ENCODE measurements around the gene ENGASE.
"Not testable (repeated sequence)": the region's sequence is repeated elsewhere in the genome, so short reads cannot be mapped to it uniquely, and the experiment has no call there.

The ENGASE gene, protein sequence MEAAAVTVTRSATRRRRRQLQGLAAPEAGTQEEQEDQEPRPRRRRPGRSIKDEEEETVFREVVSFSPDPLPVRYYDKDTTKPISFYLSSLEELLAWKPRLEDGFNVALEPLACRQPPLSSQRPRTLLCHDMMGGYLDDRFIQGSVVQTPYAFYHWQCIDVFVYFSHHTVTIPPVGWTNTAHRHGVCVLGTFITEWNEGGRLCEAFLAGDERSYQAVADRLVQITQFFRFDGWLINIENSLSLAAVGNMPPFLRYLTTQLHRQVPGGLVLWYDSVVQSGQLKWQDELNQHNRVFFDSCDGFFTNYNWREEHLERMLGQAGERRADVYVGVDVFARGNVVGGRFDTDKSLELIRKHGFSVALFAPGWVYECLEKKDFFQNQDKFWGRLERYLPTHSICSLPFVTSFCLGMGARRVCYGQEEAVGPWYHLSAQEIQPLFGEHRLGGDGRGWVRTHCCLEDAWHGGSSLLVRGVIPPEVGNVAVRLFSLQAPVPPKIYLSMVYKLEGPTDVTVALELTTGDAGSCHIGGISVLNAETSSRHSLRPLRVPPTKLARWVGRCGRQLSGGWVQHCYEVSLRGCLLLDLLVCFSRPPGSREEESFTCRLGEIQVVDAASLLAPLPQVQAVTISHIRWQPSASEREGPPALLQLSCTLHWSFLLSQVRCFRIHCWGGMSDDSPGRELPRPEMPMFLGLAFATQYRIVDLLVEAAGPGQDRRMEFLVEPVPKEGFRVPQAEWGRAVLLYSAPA

DNA sequence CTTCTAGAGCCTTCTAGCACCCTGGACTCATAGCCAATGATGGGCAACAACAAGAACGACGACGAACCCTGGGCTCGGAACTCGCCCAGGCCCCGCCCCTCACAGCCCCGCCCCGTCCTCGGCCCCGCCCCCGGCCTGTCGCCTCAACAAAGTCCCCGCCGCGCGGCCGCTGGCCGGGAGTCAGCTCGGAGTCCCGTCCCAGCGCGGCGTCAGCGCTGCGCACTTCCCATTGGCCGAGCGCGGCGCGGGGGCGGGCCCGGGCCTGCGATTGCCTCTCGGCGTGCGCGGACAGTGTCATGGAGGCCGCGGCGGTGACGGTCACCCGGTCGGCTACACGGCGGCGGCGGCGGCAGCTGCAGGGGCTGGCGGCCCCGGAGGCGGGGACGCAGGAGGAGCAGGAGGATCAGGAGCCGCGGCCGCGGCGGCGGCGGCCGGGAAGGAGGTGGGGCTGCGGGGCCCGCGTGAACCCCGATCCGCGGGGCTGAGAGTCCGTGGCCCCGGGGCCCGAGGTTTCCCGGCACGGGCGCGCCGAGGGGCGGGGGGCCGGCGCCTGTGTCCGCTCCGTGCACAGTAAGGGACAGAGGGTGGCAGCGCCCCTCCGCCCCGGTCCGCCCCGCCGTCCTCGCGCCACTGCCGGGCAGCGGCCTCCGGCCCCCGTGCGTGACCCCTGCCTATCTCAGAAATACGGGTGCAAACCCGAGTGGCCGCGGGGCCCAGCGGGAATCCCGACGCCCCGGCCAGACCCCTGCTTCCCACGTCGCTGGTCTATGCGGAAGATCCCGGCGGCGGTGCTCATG, at the start of gene ENGASE:
Gene ENGASE, plus strand, starts transcription at position 176 of the 797 bp plus-strand sequence. Its CDS starts 121 bp downstream, at position 297.
- DNase-seq, result peak; percentile 97

DNA sequence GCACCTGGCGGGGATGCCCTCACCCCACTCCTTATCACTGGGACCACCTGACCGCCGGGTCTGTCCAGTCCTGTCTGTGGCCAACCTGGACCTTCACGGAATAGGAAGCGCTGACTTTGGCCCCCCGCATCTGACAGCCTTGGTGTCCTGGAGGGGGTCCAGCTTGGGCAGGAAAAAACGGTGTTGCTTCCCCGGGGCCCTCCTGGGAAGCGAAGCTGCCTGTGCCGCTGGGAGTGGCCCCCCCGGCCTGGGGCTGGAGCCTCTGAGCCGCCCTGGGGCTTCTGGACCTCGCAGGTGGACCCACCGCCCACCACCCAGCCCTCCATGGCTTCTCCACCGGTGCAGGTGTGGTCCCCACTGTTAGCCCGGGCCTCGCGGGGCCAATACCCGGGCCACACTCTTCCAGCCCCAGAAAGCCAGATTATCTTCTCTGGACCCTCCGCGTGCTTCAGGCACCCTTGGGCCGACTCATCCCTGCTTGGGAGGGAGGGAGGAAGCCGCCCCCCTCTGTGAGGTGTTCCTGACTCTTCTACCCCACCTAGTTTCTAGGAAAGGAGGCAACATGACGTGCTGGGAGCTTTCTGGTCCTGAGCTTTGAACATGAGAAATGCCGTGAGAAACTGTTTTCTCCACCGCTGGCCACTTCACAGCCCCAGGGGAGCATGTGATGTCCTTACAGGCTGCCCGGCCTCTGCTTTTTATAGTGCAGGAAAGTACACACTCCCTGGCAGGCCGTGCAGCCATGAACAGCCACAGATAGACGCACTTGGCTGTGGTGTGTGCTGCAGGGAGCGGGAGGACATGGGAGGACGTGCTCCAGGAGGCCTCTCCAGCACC, 49.5 kb upstream of the ENGASE start:
- no peak for DNase-seq

DNA sequence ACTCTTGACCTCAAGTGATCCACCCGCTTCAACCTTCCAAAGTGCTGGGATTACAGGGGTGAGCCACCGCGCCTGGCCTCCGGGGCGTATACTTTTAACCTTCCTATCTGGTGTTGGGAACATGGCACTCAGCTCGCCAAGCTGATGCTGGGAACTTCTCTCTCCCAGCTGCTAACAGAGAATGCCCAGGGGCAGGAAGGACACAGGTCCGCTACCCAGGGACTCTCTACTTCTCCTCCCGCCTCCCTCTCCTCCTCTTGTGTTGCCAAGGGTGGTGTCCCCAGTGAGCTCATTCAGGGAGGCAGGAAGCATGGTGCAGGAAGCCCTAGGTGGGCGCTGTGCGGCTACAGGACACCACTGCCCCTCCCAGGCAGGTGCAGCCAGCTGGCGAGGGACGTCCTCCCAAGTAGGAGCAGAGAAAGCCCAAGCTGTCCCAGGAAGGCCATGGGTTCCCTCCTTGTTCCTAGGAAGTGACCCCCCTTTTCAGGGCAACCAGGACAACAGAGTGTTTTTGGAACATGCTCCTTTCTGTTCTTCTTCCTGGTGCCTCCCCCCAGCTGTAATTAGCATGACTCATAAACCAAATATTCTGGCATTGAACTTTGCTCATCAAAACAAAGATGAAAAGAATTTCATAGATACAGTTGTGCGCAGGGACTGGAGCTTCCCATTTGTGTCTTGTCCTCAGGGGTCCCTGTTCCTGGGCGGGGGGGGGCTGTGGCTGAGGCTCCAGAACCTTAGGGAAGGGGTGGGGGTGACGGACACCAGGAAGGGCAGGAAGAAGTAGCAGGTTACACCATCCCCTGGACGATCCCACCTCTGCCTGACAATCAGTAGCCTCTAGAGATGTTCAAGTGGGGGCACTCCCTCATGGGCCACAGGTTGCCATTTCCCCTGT, 48.0 kb upstream of the ENGASE start:
- DNase-seq, result no peak

DNA sequence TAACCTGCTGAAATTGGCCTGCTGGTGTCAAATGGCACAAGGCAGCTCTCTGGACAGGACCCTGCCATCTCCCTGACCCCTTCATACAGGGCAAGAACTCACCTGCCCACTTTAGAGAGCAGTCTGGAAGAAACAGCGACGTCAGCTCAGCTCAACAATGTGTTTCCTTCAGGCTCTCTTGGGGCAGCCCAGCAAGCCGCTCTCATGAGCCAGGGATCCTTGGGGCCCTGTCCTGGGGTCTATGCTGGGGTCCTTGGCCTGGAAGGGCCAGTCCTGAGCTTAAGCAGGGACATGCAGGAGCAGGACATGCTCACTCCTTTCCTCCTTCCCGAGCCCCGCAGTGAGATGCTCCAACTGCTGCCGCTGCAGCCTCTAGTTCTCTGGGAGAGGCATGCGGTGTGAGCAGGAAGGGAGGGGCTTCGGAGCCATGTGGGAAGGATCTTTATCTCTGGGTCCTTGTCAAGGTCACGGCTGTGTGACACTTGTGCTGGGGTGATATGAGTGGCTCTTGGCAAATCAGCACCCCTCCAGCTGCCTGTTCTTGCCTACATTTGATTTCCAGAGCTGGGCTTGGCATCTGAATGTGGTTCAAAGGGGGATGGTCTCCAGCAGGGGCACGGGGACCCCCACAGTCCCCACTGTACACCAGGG, 47.2 kb upstream of the ENGASE start:
- no peak for DNase-seq

DNA sequence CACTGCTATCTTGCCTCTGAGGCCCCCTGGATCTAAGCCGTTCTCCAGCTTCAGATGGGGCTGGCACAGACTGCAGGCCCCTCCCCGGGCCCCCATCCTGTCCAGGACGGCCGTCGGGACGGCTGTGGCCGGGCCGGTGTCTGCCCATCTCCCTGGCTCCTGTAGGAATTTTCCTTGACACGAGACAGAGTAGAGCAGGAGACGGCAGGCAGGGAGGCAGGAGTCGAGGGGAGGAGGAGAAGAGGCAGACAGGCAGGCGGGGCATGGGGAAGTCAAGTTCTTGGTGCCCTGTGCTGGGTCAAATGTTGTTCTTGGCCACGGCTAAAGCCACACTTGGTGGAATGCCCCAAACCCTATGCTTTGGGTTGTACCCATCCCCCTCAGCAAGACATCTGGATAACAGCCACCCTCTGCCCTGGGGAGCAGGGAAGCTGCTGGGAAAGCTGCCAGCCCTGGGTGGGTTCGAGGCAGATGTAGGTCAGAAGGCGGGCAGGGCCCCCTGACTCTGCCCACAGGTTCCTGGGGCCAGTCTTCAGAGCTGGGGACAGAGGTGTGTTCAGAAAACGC, 46.6 kb upstream of the ENGASE start:
- DNase-seq, result no peak

DNA sequence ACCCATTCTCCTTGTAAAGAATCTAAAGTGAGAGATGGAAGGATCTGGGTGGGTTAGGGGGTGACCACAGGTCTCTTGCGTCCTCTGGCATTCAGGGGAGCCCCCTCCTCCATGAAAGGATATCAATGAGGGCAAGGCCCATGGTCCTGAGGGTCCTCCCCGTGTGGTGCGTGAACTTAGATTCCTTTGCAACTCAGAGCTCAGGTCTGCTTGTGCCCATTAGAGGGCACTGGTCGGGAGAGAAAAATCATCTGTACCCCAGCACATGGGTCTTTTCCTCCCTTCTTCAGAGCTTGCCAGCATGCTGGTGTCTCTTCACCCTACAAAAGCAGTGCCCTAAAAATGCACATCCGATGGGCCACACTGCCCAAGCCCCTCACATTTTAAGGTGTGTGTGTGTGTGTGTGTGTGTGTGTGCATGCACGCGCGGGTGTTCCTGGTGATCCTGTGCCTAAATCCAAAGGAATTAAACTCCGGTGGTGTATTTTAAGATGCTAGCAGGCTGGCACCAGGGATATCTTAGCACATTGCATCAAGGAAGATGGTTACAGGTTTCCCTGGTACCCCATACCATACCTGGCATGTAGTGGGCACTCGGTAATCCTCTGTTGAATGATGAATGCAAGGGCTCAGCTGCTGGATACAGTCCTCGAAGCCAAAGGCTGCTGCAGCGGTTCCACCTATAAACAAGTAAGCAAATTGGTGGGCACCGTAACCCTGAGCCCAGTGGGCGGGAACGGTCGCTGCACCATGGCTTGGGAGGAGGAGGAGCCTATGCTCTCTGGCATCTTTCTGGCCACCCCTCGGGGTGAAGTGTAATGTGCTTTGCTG, 45.9 kb upstream of the ENGASE start:
- no peak for DNase-seq

DNA sequence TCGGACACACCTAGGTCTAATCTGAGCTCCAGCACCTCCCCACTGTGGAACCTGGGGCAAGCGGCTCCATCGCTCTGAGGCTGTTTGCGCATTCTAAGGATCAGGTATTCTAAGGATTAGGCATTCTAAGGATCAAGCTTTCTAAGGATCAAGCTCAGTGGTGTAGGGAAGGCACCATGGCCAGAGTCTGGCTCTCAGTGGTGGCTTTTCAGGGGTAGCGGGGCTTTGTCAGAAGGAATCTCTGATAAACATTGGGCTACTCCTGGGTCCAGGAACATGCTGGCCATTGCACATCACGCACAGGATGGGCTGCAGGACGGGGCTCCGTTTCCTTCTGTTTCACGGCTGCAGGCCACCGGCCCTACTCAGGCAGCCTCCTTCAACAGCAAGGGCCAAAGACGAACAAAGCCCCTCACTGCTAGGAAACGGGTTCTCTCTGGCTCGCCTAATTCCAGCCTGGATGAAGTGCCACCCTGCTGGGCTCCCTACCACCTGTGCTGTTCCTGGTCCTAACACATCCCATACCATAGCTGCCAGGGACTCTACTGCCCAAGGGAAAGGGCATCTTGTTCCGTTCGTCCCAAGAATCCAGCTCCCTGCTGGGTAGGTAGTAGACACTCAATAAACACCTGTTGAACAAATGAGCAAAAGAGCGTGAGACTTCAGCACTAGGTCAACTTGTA, 45.2 kb upstream of the ENGASE start:
- no peak for DNase-seq

DNA sequence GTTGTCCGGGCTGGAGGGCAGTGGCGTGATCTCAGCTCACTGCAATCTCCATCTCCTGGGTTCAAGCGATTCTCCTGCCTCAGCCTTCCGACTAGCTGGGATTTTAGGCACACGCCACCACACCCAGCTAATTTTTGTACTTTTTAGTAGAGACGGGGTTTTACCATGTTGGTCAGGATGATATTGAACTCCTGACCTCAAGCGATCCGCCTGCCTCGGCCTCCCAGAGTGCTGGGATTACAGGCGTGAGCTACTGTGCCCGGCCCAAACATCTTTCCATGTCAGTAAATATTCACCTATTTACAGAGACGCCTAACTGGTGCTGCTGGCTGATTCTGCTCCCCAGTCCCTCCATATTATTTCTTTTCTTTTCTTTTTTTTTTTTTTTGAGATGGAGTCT, 44.0 kb upstream of the ENGASE start:
- not testable (repeated sequence) for DNase-seq

DNA sequence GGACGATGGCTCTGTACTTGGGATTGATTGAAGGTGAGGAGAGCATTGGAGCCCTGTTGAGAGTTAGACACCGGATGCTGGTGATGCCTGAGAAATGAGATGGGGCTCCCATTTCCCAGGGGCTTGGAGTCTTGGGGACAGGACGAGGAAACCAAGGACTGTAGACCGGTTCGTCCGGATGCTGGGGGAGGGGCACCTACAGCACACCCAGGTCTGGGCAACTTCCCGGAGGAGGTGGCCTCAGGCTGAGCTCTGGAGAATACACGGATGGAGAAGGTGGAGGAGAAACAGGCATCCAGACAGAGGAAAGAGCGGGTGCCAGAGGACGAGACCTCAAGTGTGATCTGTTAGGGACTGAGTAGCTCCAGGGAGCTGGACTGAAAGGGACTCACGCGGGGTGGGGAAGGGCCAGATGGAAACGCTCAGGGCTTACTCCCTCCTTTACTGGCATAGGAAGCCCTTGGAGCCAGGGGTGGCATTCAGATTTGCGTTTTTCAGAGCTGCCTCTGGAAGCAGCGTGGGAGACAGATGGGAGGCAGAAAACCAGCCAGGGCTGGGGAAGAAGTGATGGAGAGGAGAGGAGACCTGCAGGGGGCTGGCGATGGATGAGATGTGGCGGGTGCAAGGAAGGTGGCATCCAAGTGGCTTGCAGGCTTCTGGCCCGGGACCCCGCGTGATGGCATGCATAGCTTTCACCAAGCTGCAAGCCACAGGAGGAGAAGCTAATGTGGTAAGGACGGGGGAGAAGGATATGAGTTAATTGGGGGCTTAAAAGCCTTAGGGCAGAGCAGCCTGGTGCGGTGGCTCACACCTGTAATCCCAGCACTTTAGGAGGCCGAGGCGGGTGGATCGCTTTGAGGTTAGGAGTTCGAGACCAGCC, 42.4 kb upstream of the ENGASE start:
- DNase-seq, result no peak

DNA sequence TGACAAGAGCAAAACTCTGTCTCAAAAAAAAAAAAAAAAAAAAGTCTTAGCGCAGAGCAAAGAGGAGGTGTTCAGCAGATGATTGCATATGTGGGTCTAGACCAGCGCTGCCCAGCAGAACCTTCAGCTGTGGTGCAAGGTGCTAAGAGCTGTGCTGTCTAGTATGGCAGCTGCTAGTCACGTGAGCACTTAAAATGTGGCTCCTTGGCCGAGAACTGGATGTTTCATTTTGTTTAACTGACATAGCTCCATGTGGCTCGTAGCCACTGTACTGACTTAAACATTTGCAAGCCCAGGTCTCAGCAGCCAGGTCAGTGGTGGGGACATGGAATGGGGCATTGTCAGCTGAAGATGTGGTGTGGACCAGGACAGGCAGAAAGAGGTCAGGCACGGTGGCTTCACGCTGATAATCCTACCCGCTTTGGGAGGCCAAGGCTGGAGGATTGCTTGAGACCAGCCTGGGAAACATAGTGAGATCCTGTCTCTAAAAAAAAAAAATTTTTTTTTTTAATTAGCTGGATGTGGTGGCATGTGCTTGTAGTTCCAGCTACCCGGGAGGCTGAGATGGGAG, 41.5 kb upstream of the ENGASE start:
- no peak for DNase-seq

DNA sequence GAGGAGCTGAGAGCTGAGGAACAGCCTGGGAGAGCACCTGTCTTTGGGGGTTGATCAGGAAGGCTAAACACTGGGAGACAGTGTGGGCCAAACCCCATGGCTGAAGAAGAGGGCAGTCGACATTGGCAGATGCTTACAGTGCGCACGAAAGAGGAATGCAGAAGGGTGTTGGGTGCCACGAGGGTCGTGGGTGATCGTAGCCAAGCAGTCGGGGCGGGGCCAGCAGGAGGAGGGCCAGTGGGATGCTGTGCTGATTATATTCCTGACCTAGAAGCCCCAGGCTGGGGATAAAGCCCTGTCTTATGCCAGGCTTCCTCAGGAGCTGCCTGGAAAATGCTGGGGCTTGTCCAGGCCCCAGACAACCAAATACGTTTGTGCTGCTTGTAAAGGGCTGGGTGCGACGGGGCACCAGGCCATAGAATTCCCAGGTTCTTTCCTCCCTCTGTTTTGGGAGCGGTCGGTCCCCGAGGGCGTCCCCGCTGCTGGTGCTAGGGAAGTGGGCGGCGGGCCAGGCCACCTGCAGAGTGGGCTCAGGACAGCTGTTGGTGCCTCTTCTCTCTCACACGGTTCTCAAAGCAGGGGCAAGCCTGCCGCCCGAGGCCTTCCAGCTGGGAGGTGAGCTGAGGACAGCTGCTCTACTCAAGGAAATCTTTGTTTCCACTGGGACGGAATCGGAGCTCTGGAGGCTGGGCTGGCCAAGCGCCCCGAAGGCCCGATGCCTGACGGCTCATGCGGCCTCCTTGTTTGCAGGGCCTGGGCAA, 40.7 kb upstream of the ENGASE start:
- DNase-seq, result no peak

DNA sequence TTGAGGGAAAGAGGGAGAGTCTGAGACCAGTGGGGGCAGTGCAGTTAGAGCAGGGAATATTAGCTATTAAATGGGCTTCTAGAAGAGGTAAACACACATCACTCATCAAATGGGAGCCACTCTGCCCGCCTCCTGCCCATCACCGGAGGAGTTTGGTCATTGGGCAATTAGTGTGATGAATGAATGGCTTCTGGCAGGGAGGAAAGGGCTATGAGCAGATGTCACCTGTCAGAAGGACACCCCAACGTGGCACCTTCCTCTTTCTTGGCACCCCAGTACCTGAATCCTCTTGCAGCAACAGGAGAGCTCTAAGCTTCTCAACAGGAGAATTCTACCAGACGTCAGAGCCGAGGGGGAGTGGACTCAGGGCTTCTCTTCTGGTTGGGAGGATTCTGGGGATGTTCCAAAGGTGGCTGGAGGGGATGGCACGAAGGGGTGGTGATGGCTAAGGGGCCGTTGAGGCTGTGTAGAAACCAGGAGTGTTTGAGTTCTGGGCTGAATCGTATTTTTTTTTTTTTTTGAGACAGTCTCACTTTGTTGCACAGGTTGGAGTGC, 39.6 kb upstream of the ENGASE start:
- DNase-seq, result no peak

DNA sequence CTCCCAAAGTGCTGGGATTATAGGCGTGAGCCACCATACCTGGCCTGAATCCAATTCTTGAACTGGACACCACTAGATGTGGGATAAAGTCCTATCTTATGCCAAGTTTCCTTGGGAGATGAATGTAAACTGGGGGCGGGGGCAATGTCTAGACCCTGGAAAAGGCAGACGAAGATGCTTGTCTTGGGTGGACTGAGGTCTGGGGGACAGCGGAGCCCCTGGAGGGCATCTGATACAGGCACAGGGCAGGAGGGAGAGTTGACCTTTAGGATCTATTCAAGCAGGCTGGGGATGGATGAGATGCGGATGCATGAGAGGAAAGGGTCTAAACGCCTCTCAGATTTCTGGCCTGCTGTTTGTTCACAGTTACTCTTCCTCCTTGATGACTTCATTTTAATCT, 38.9 kb upstream of the ENGASE start:
- DNase-seq, result no peak

DNA sequence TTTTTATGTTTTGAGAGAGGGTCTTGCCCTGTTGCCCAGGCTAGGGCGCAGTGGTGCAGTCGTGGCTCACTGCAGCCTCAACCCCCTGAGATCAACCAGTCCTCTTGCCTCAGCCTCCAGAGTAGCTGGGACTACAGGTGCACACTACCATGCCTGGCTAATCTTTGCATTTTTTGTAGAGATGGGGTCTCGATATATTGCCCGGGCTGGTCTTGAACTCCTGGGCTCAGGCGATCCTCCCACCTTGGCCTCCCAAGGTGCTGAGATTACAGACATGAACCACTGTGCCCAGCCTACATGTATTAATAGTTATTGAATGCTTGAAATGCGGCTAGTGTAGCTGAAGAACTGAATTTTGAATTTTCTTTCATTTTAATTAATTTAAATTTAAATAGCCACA, 38.4 kb upstream of the ENGASE start:
- DNase-seq, result no peak

DNA sequence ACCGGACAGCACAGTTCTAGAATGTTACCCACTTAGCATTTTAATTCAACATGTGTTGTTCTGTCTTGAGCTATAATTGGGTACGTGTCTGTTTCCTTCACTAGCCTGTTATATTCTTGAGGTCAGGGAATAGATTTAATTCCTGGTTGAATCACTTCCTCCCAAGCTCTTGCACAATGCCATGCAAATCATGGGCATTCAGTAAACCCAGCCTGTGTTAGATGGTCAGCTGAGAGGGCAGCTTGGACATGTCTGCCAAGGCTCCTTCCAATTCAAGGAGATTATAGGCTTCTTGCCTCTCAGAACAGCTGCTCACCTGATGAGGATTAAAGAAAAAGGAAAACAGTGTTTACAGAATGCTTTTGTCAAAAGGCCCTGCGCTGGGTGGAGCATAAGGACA, 38.0 kb upstream of the ENGASE start:
- DNase-seq, result no peak

DNA sequence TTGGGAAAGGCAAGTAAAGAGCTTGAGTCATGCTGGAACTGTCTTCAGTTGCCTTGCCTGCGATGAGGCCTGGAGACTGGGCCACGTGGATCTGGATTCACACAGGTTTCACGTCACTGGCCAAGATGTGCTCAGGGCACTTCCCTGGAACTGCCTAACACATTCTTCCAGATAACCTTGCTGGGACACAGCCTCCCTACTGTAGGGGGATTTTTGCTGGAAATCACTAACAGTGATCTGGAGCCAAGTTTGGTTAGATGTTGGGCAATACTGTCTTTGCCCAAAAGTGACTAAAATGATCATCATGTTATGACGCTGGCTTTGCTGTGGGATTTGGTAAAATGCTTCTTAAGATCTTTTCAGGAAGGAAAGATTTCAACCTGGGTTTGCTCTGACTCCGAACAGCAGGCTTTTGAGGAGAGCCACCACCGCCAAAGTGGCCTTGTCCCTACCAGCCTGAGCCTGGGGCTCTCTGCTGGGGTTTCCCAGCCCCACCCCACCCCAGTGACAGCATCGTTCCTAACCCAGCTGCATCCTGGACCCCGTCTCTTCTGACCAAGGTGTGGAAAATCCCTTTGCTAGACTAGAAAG, 36.0 kb upstream of the ENGASE start:
- DNase-seq, result peak; percentile 8

Data from activated CD4-positive, alpha-beta T cell treated with anti-CD3 and anti-CD28 coated beads, Interleukin-10, Interleukin-2, amounts not matched to agents 100 ng/mL and 50 ng/mL, durations not matched to agents 16 hours and 8 hours (primary cell).